Fibroblast of upper back skin (primary cell): ENCODE measurements around the gene ZNF536.
"Not testable (repeated sequence)": the region's sequence is repeated elsewhere in the genome, so short reads cannot be mapped to it uniquely, and the experiment has no call there.

Experiments used
- DNase-seq: peaks from one replicate; pipeline ENCODE4 v3.0.0-alpha.2; 2013

Gene ZNF536

GRCh38 chr19:30450100-30450499 is 77.9 kb downstream of the ZNF536 start:
- DNase-seq = peak; percentile 78

GRCh38 chr19:30450835-30451321 is 78.7 kb downstream of the ZNF536 start:
- DNase-seq = no peak

GRCh38 chr19:30452931-30453330 is 80.7 kb downstream of the ZNF536 start:
- no peak for DNase-seq

- DNase-seq = no peak
Measured at GRCh38 chr19:30453743-30454142, 81.6 kb downstream of the ZNF536 start.

GRCh38 chr19:30455881-30456280 is 83.7 kb downstream of the ZNF536 start:
- DNase-seq = no peak

GRCh38 chr19:30457484-30457883 is 85.3 kb downstream of the ZNF536 start:
- DNase-seq = no peak

GRCh38 chr19:30459859-30460258 is 87.7 kb downstream of the ZNF536 start:
- no peak for DNase-seq

GRCh38 chr19:30464162-30464561 is 92.0 kb downstream of the ZNF536 start:
- no peak for DNase-seq

GRCh38 chr19:30466598-30466997 is 94.4 kb downstream of the ZNF536 start:
- DNase-seq = not testable (repeated sequence)

GRCh38 chr19:30467239-30467638 is 95.1 kb downstream of the ZNF536 start:
- DNase-seq = no peak

- DNase-seq = no peak
Measured at GRCh38 chr19:30469774-30470173, 97.6 kb downstream of the ZNF536 start.

- DNase-seq = no peak
Measured at GRCh38 chr19:30471441-30471840, 99.3 kb downstream of the ZNF536 start.

GRCh38 chr19:30473334-30473867 is 101.2 kb downstream of the ZNF536 start:
- no peak for DNase-seq

- DNase-seq = no peak
Measured at GRCh38 chr19:30476997-30477396, 104.8 kb downstream of the ZNF536 start.

GRCh38 chr19:30479231-30479630 is 107.0 kb downstream of the ZNF536 start:
- DNase-seq = peak; percentile 50

- no peak for DNase-seq
Measured at GRCh38 chr19:30480097-30480496, 107.9 kb downstream of the ZNF536 start.

GRCh38 chr19:30481063-30481462 is 108.9 kb downstream of the ZNF536 start:
- DNase-seq = no peak

- DNase-seq = no peak
Measured at GRCh38 chr19:30481823-30482222, 109.6 kb downstream of the ZNF536 start.

GRCh38 chr19:30482956-30483355 is 110.8 kb downstream of the ZNF536 start:
- no peak for DNase-seq

GRCh38 chr19:30486250-30486649 is 114.1 kb downstream of the ZNF536 start:
- DNase-seq = not testable (repeated sequence)

GRCh38 chr19:30487178-30487577 is 115.0 kb downstream of the ZNF536 start:
- no peak for DNase-seq

- peak; percentile 49 for DNase-seq
Measured at GRCh38 chr19:30488191-30488590, 116.0 kb downstream of the ZNF536 start.

GRCh38 chr19:30490760-30491159 is 118.6 kb downstream of the ZNF536 start:
- no peak for DNase-seq

- peak; percentile 17 for DNase-seq
Measured at GRCh38 chr19:30492586-30493270, 120.5 kb downstream of the ZNF536 start.

- no peak for DNase-seq
Measured at GRCh38 chr19:30497034-30497433, 124.8 kb downstream of the ZNF536 start.
